ENCODE data around the gene TXNDC17.
"Not testable (repeated sequence)": the region's sequence is repeated elsewhere in the genome, so short reads cannot be mapped to it uniquely, and the experiment has no call there.

TXNDC17 gene

DNA sequence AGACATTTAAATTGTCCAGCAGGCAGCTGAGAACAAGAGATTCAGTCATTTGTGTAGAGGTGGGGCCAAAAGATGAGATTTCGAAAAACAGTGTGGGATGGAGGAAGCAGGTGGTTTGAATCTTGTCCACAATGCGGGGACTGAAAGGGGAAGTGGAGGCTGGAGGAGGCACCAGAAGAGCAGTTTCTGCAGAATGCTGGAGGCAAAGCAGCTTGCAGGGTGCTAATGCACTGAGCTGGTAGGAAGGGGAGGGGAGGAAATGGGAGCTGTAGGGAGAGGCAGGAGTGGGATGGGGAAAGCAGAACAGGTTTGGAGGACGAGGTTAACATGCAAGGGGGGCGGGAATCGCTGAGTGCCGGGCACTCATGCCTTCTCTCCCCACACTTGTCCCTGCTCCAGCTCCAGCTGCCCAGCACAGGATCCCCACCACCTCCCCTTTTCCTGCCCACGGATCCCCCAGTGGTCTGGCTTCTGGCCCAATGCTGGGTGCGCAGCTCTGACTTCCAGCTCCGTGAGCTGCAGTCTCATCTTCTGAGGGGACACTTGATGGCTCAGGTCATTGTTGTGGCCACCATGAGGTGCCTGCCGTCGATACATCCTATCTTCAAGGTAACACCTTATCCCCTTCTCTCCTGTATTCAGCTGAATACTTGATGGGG is 20.1 kb downstream of the TXNDC17 start:
- DNase-seq (ENCODE audit: low read depth in 2 of 2) = no peak

DNA sequence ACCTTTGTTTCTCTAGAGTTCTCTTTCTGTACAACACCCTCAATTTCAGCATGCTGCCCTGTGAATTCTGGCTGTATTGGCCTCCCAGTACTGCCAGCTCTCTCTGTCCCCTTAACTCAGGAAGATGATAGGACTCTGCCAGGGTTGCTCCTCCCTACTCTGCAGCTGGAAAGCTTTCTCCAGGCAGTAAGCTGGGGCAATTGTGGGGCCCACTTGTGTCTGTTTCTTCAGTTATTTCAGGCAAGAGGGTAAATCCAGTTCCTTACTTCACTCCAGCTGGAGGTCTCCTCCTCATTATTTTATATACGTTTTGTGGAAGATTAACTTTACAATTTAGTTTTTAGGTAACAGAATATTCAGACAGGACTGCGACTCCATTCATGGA is 20.6 kb downstream of the TXNDC17 start:
- DNase-seq (ENCODE audit: low read depth in 2 of 2) = no peak

- DNase-seq (ENCODE audit: low read depth in 2 of 2) = not testable (repeated sequence)
Observed at GRCh38 chr17:6663200-6663599, 22.3 kb downstream of the TXNDC17 start.

- peak in 1 of 2 donors; percentile 40 for DNase-seq (ENCODE audit: low read depth in 2 of 2)
Observed at GRCh38 chr17:6666077-6666521, 25.2 kb downstream of the TXNDC17 start.

GRCh38 chr17:6666557-6666956 is 25.7 kb downstream of the TXNDC17 start:
- DNase-seq (ENCODE audit: low read depth in 2 of 2) = no peak

DNA sequence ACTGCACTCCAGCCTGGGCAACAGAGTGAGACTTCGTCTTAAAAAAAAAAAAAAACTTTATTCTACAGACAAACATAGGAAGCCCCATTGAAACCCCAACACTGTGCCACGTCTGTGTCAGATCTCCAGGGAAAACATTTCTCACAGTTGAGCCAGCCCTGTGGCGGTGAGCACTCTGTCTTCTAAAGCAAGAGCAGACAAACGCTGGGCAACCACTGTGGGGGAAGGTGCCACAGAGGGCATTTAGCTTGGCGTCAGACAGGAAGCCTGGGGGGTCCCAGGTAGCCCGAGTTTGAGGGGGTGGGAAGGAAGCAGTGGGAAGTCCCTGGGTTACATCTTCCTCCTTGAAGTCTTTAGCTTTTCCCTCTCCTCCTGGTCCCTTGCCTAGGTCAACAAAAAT is 26.7 kb downstream of the TXNDC17 start:
- no peak for DNase-seq (ENCODE audit: low read depth in 2 of 2)

DNA sequence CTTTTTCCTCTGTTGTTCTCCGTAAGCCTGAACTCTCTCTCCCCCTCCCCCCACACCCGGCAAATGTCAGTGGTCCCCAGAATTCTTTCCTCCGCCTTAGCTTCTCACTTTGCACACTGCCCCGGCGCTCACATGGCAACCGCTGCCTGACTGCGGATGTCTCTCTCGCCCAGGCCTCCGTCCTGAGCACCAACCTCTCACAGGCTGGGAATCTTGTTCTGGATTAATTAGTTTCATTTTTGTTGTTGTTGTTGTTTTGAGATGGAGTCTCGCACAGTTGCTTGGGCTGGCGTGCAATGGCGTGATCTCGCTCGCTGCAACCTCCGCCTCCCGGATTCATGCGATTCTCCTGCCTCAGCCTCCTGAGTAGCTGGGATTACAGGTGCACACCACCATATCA is 27.4 kb downstream of the TXNDC17 start:
- no peak for DNase-seq (ENCODE audit: low read depth in 2 of 2)

GRCh38 chr17:6668727-6669425 is 28.0 kb downstream of the TXNDC17 start:
- no peak for DNase-seq (ENCODE audit: low read depth in 2 of 2)

DNA sequence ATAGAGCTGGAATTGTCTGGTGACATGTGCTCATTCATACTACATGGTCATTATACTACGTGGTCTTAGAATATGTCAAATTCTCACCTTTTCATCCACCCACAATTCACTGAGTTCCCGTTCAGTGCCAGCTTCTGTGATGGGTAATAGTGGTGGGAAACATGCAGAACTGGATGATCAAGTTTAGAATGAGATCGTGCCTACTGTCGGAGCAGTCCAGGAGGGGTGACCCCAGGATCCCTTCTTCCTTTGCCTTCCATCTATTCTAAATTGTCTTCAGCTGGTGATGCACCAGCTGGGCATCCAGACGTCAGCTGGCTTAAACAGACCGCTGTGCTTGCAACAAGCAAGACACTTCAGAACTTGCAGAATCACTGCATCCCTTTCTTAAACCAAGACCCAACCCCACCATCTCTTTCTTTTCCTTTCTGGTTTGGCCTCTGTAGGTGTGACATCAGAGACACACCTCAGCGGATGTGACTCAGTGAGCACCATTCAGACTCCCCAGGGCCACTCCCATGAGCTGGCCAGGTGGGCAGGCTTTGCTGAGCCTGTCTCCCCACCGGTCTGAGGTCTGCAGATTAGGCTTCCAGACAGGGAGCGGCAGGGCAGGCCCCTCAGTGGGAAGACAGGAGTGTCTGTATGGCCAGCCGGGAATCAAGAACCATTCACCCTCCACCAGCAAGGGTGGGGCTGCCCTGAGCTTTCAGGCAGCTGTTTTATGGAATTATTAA is 28.8 kb downstream of the TXNDC17 start:
- DNase-seq (ENCODE audit: low read depth in 2 of 2) = no peak

- no peak for DNase-seq (ENCODE audit: low read depth in 2 of 2)
Observed at GRCh38 chr17:6670571-6670970, 29.7 kb downstream of the TXNDC17 start.

GRCh38 chr17:6670999-6671398 is 30.1 kb downstream of the TXNDC17 start:
- DNase-seq (ENCODE audit: low read depth in 2 of 2) = no peak

GRCh38 chr17:6671431-6671830 is 30.6 kb downstream of the TXNDC17 start:
- no peak for DNase-seq (ENCODE audit: low read depth in 2 of 2)

- no peak for DNase-seq (ENCODE audit: low read depth in 2 of 2)
Observed at GRCh38 chr17:6674586-6674985, 33.7 kb downstream of the TXNDC17 start.

DNA sequence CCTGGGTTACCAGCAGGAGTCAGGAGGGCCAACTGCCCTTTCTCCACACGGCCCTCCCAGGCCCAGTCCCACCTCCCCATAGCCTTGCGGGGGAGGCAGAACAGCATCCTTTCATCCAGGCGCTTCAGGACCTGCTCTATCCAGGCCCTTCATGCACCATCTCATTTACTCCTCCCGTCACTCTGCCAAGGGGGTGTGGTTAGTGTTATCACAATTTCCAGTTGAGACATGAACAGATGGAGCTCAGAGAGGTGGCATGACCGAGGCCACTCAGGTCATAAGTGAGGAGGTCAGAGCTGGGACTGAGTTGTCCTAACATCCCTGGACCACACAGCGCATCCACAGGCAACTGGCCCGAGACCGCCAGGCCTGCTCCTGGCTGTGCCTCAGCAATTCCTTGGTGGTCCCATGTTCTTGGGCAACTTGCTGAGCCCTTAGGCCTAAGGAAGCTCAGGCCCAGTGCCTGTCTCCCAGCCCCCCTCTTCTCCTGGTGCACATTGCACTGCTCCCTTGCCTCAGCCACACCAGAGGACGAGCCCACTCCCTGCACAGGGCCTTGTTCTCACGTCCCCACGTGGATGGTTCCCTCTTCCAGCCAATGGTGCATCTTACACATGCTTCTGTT is 34.5 kb downstream of the TXNDC17 start:
- DNase-seq (ENCODE audit: low read depth in 2 of 2) = no peak

- no peak for DNase-seq (ENCODE audit: low read depth in 2 of 2)
Observed at GRCh38 chr17:6676802-6677157, 35.9 kb downstream of the TXNDC17 start.

GRCh38 chr17:6677158-6677831 is 36.4 kb downstream of the TXNDC17 start:
- DNase-seq (ENCODE audit: low read depth in 2 of 2) = no peak

DNA sequence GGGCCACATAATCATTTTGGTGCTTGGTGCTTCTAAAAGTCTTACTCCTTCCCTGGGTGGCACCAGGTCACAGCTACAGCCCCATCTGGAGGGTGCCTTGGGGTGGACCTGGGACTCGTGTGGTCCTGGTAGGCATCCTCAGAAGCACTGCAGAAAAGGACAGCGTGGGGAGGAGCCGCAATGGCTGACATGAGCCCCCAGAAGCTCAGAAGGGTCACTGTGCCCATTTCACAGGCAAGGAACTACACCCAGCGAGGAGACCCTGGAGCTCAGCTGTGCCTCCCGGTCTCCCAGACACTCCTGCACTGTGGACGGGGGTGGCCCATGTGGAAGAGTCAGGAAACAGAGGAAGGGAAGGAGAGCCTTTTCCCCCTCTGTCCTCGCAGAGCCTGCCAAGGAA is 37.1 kb downstream of the TXNDC17 start:
- DNase-seq (ENCODE audit: low read depth in 2 of 2) = no peak

DNA sequence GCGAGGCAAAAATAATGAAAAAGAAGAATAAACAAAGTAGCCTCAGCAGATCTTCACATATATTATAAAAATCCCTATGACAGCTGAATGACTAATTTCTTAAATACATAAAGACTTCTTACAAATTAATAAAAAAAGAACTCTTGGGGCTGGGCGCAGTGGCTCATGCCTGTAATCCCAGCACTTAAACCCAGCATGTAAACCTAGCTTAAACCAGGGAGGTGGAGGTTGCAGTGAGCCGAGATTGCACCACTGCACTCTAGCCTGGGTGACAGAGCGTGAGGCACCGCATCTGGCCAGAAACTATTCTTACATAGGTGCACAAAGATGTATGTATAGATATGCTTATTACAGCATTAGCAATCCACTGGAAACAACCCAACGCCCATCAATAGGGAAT is 38.4 kb downstream of the TXNDC17 start:
- DNase-seq (ENCODE audit: low read depth in 2 of 2) = no peak

DNA sequence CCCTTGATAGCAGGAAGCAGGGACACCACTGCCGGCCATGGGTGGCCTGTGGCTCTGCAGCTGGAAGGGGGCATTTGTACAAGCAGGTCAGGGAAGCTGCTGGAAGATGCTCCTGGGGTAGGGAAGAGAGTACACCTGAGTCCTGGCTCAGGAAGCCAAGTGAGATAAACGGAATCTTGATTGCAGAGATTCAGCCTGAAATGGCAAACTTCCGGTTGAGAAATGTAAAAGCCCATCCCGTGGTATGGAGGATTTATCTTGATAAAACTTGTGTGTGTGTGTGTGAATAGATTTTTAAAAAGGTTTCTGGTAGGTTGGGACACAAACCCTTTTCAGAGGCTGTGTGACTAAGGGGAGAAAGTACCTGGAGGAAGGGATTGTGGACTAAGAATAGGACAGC is 40.3 kb downstream of the TXNDC17 start:
- DNase-seq (ENCODE audit: low read depth in 2 of 2) = no peak

- DNase-seq (ENCODE audit: low read depth in 2 of 2) = no peak
Observed at GRCh38 chr17:6681671-6682070, 40.8 kb downstream of the TXNDC17 start.

GRCh38 chr17:6682339-6682738 is 41.5 kb downstream of the TXNDC17 start:
- DNase-seq (ENCODE audit: low read depth in 2 of 2) = no peak

GRCh38 chr17:6683081-6683684 is 42.3 kb downstream of the TXNDC17 start:
- no peak for DNase-seq (ENCODE audit: low read depth in 2 of 2)

All from stimulated activated CD4-positive, alpha-beta T cell treated with anti-CD3 and anti-CD28 coated beads, Interleukin-15, amount 100 ng/mL, for 48 hours (primary cell).